ENCODE measurements around the gene ZNF486.

- no peak for TF ChIP-seq EZH2 (IDR thresholded peaks at IDR 0.05)
- no peak for TF ChIP-seq POLR2AphosphoS5 (IDR thresholded peaks at IDR 0.05; ENCODE audit: borderline replicate concordance, low read depth, low read length)
- no peak for TF ChIP-seq FOXP2 (optimal IDR thresholded peaks at IDR 0.05; ENCODE audit: control extremely low read depth, extremely low read length, insufficient read depth)
Observed at GRCh38 chr19:20167020-20167644, at the start of gene ZNF486.
